GM12872 (cell line): ENCODE data around the gene PODNL1.

Experiments
- CTCF ChIP-seq: IDR thresholded peaks from 3 replicates; pipeline ENCODE4 v1.5.1; 2011; ENCODE audit warnings: low read depth, mild to moderate bottlenecking, low read length, moderate library complexity; ENCODE audit not compliant: insufficient read depth

Gene PODNL1

GRCh38 chr19:13952154-13952930, 14.1 kb upstream of the PODNL1 start, which contains the start of gene DCAF15:
TSS of gene DCAF15 (plus strand) at chr19:13952509. CDS start at chr19:13952513, 4 bp downstream.
- no peak for TF ChIP-seq CTCF

- no peak for TF ChIP-seq CTCF
Observed at GRCh38 chr19:13951799-13952153, 13.6 kb upstream of the PODNL1 start.

- no peak for TF ChIP-seq CTCF
Observed at GRCh38 chr19:13951043-13951442, 12.8 kb upstream of the PODNL1 start.

DNA sequence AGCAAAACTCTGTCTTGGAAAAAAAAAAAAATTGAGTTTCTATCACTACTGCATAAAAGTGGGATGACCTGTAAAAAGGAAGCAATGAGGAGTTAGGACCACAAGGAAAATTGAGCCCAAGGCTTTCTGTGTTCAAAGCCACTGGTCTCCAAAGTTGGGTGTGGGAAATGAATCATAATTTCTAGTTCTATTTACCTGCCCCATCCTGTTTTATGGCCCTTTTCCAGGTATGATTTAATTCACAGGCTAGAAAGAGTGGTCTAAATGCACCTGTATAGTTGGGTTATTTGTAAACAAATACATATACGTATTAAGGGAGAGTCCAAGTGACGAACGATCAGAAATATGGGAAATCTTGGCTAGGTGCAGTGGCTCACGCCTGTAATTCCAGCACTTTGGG, 8.2 kb upstream of the PODNL1 start:
- no peak for TF ChIP-seq CTCF

DNA sequence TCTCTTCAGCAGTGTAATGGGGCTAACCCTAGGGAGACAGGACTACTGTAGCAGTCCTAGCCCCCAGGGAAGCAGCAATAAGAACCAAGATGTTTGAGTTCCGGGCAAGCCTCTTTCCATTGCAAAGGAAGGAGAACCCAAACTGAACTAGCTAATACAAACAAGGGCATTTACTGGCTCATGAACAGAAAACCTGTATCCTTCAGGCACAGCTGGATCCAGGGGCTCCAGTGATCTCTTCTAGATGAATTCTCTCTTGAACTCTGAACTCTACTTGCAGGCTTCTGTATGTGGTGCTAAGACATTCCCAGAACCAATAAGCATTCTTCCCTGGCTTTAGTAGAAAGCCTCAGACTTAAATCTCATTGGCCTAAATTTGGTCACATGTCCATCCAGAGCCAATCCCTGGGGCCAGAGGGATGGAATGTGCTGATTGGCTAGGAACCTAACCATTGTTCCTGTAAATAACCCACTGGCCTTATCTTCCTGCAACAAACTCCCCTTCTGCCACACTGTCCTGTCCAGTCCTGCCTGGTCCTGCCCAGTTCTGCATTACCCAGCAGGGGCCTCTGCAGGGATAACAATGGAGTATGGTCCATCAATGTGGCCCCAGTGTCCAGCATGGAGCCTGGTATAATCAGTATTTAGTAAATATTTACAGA, 3.9 kb upstream of the PODNL1 start:
- no peak for TF ChIP-seq CTCF

DNA sequence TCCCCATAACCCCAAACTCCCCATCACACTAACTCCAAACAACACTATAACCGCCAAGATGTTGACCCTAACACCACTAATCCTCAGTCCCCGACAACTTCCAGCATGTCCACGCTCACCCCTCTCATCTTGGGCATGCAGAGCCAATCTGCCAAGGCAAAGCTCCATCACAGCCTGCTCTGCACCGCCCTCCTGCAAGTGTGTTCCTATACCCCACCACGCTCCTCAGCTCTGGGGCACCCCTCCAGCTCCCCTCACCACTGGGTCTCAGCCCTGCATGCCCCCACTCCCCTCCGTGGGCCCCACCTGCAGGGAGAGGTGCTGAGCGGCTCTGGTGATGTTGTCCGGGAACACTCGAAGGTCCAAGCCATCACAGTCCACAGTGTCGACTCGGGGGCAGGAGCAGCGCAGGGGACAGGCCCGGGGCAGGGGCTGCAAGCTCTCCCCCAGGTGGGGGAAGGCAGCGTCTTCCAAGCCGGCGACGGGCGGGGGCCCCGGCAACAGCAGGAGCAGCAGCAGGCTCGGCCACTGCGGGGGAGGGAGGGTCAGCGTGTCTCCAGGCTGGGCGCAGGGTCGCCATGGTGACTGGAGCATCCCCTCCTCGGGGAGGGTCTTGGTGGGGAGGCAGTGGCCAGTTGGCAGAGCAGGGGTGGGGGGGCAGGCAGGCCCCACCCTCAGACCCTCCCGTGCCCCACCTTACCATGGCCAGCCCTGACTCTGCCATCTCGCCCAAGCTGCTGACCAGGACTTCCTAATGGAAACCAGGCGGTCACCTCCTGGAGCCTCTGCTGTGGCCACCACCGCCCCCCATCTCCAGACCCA, 527 bp downstream of the PODNL1 start:
- TF ChIP-seq CTCF: no peak

DNA sequence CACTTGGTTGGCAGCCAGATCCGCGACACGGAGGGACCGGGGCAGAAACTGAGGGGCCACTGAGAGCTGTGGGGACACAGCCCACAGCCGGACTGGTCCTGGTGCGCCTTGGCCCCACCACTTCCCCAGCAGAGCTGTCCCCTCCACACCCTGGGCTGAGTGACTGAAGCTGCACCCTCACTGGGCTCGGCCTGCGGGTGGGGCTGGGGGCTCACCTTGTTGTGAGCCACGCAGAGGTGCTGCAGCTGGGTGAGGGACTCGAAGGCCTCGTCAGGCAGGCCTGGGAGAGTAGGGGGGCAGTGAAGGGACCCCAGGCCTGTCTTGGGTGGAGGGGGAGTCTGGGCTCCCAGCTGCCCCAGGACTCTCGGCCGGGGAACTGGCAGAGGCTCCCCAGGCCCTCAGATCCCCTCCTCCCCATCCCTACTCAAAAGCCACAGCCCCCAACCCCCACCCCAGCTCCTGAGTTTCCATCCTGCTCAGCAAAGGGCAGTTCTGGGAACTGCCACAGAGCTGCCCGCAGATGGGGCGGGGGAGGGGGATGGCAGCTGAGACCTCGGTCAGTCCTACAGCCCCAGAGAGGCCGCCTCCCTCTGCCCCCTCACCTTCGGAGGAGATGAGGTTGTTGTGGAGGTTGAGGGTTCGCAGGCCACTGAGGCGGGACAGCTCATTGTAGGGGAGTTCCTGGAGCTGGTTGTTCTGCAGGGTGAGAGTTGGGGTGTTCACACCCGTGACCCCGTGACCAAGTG, 2.3 kb downstream of the PODNL1 start:
- no peak for TF ChIP-seq CTCF
